ENCODE measurements around the gene APCDD1. TPM values are rescaled to one million over a fixed set of nuclear protein-coding genes. Genes with fewer than 3 reads are reported as not detected.

Gene APCDD1
- total and polyA plus RNA-seq, 10 donors = 0.93 to 11.8 (median 5.6) TPM

- intact Hi-C loops (cut with DNase I; ENCODE audit: low total_unique reads) = no loop called here
- no peak for TF ChIP-seq POLR2A (IDR thresholded peaks at IDR 0.05)
- no peak for TF ChIP-seq POLR2AphosphoS5 (IDR thresholded peaks at IDR 0.05)
- TF ChIP-seq CTCF (IDR thresholded peaks at IDR 0.05 in 8 of 11, conservative IDR thresholded peaks at IDR 0.05 in 3 of 11) = no peak
- no peak overlapping the region for H3K27ac ChIP-seq
- H3K9me3 ChIP-seq = no peaks in the 10 kb centered on the region
- H3K4me3 ChIP-seq = no peak overlapping the region
- no peaks in the 10 kb centered on the region for H3K36me3 ChIP-seq
- DNase-seq = no peak
- WGBS, 5 donors = 84 to 94% (median 92%) methylated on average over 16 to 17 of the region's 17 CpGs
- H3K27me3 ChIP-seq (replicated peaks in 1 of 7) = peaks cover 0 to 20% (median 0%) of the 10 kb centered on the region in 7 donors
- H3K4me1 ChIP-seq = peaks cover 4 to 36% (median 15%) of the 10 kb centered on the region in 6 donors
Measured at GRCh38 chr18:10474309-10474708, 19.9 kb downstream of the APCDD1 start.

- H3K4me3 ChIP-seq = no peak overlapping the region
- intact Hi-C loops (cut with DNase I; ENCODE audit: low total_unique reads) = no loop called here
Measured at GRCh38 chr18:10475276-10475653, 20.8 kb downstream of the APCDD1 start.

GRCh38 chr18:10475654-10476291 is 21.3 kb downstream of the APCDD1 start:
- Histone ChIP-seq H3K36me3 (no peaks in the 10 kb centered on the region), H3K27me3 (replicated peaks in 1 of 7) (peaks cover 0 to 20% (median 0%) of the 10 kb centered on the region in 7 donors), H3K4me3 (peak overlapping the region in 1 of 8 donors; percentile 2), H3K9me3 (no peaks in the 10 kb centered on the region), H3K4me1 (peaks cover 4 to 47% (median 17%) of the 10 kb centered on the region in 6 donors), H3K27ac (no peak overlapping the region)
- no peak for DNase-seq
- TF ChIP-seq CTCF (IDR thresholded peaks at IDR 0.05 in 8 of 11, conservative IDR thresholded peaks at IDR 0.05 in 3 of 11) (no peak), POLR2AphosphoS5 (IDR thresholded peaks at IDR 0.05) (no peak), POLR2A (IDR thresholded peaks at IDR 0.05) (no peak)
- 44 to 62% (median 57%) methylated on average over 15 of the region's 15 CpGs for WGBS, 5 donors
- intact Hi-C loops (cut with DNase I; ENCODE audit: low total_unique reads) = no loop called here

More at GRCh38 chr18:10475276-10475653, 20.8 kb downstream of the APCDD1 start:
- Histone ChIP-seq H3K4me1 (peaks cover 4 to 45% (median 17%) of the 10 kb centered on the region in 6 donors), H3K9me3 (no peaks in the 10 kb centered on the region), H3K27ac (no peak overlapping the region), H3K27me3 (replicated peaks in 1 of 7) (peaks cover 0 to 20% (median 0%) of the 10 kb centered on the region in 7 donors), H3K36me3 (no peaks in the 10 kb centered on the region)
- DNase-seq = no peak
- WGBS, 5 donors = 31 to 52% (median 40%) methylated on average over 3 of the region's 3 CpGs
- TF ChIP-seq POLR2AphosphoS5 (IDR thresholded peaks at IDR 0.05) (no peak), POLR2A (IDR thresholded peaks at IDR 0.05) (no peak), CTCF (IDR thresholded peaks at IDR 0.05 in 8 of 11, conservative IDR thresholded peaks at IDR 0.05 in 3 of 11) (no peak)

GRCh38 chr18:10476338-10476791 is 21.9 kb downstream of the APCDD1 start:
- DNase-seq = no peak
- Histone ChIP-seq H3K4me3 (no peak overlapping the region), H3K27me3 (replicated peaks in 1 of 7) (peaks cover 0 to 20% (median 0%) of the 10 kb centered on the region in 7 donors), H3K27ac (no peak overlapping the region), H3K4me1 (peaks cover 4 to 47% (median 17%) of the 10 kb centered on the region in 6 donors), H3K9me3 (no peaks in the 10 kb centered on the region), H3K36me3 (no peaks in the 10 kb centered on the region)
- intact Hi-C loops (cut with DNase I; ENCODE audit: low total_unique reads) = no loop called here
- TF ChIP-seq CTCF (IDR thresholded peaks at IDR 0.05 in 8 of 11, conservative IDR thresholded peaks at IDR 0.05 in 3 of 11) (no peak), POLR2AphosphoS5 (IDR thresholded peaks at IDR 0.05) (no peak), POLR2A (IDR thresholded peaks at IDR 0.05) (no peak)
- 47 to 51% (median 48%) methylated on average over 8 to 9 of the region's 9 CpGs for WGBS, 5 donors

Data from spleen (tissue), 11 donors.